ENCODE measurements around the gene RNF19B. TPM values are rescaled to one million over a fixed set of nuclear protein-coding genes. Genes with fewer than 3 reads are reported as not detected.
A peak's percentile ranks its signal among the peaks of the same experiment; 100 is the strongest.

The RNF19B gene
- total RNA-seq, 1 experiment from 2014 or later, result 22.5 TPM

DNA sequence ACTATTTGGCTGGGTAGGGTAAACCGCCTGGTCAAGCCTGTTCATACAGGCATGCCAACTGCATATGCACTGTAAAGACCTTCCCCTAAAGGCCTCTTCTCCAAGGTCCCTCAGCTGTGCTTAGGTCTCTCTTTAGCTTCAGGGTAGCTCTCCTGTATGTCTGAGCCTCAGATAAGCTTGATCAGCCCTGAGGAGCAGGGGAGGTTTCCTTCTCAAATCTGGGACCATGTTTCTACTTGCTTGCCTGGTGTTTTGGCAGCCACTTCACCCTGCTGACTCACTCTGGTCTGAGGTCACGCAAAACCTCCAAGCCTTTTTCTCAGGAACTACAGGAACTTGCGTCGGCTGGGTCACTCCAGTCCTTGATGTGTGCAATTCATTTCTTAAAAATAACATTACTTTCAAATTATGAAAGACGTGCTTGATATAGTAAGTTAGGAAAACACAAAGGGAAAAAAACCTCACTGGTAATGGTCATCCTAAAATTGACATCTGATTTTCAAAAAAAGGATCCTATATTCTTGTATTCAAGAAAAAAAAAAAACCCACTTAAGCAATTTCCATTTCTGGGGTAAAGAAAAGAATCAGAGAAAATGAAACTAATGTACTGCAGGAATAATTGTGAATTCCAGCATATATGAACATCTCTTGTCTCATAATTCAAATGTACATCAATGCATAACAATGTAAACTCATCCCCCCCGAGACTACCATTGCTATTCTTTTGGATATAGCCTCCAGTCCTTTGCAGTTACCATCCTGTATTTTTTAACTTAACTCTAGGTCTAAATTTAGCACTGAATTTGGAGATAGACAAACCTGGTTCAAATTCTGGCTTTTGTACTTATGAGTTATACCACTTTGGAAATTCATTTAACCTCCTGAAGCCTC, 24.8 kb upstream of the RNF19B start (continued):
- TF ChIP-seq ZBTB33 (IDR thresholded peaks at IDR 0.05; ENCODE audit: extremely low read depth, insufficient replicate concordance, low read length), result no peak

DNA sequence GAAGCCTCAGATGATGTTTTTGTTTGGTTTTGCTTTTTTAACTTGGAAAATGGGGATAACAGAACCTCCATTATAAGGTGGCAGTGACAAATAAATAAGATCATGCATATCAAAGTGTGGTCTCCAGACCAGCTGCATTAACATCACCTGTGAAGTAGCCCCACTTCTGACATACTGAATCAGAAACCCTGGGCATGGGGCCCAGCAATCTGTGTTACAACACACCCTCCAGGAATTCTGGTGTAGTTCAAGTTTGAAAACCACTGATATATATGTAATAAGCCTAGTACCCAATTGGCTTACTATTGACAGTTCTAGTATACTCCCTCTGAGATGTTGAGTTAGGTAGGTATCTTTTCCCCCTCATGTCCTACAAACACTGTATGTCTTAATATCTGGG, 24.1 kb upstream of the RNF19B start:
- Histone ChIP-seq H3K9me3 (ENCODE audit: control insufficient read depth in 1 of 2, insufficient read depth in 1 of 2, low read depth in 1 of 2, low read length in 2 of 2) (no peaks in the 10 kb centered on the region), H3K27me3 (ENCODE audit: insufficient read depth, low read length) (no peaks in the 10 kb centered on the region), H2AFZ (ENCODE audit: low read depth, low read length, poor library complexity, severe bottlenecking) (no peak overlapping the region), H3K36me3 (ENCODE audit: control insufficient read depth in 1 of 2, insufficient read depth in 2 of 2, low read length in 2 of 2) (no peaks in the 10 kb centered on the region), H3K4me2 (ENCODE audit: low read length) (peak overlapping the region; percentile 77), H3K9me2 (ENCODE audit: insufficient read depth) (no peaks in the 10 kb centered on the region), H3K4me3 (replicated peaks in 1 of 2; ENCODE audit: low read depth in 1 of 2, low read length in 2 of 2) (peak overlapping the region in 1 of 2 experiments; percentile 41; a peak in 2 of 4 replicates), H3K27ac (ENCODE audit: low read depth, low read length) (peak overlapping the region; percentile 73), H3K4me1 (ENCODE audit: control insufficient read depth in 1 of 2, insufficient read depth in 2 of 2, low read length in 2 of 2) (peaks cover 51 to 54% of the 10 kb centered on the region in 2 experiments), H3K79me2 (ENCODE audit: insufficient read depth, low read length) (no peaks in the 10 kb centered on the region), H3K9ac (ENCODE audit: low read length) (peak overlapping the region; percentile 46), H4K20me1 (ENCODE audit: insufficient read depth) (no peaks in the 10 kb centered on the region)
- no peak for DNase-seq (ENCODE audit: low read depth, low spot score)
- ChIA-PET RAD21 (ENCODE audit: low non-redundant PET in 1 of 2, low total read pairs in 2 of 2, uncharacterized antibody in 2 of 2, unreplicated experiment in 2 of 2) (interaction anchor here in 1 of 2 experiments (0.6 kb wide), 1 partner anchor 468 kb away, joined by 3 read pairs; no protein-coding TSS in a partner anchor), POLR2A (no interaction called here), CTCF (no interaction called here)
- BruUV-seq (replicated peaks), result no TSS peak
- TF ChIP-seq EGR1 (IDR thresholded peaks at IDR 0.05; ENCODE audit: low read depth) (no peak), CEBPB (IDR thresholded peaks at IDR 0.05; ENCODE audit: low read depth) (peak; percentile 6; the same call in 1 of the 2 replicates), CBX3 (IDR thresholded peaks at IDR 0.05; ENCODE audit: low read depth) (peak; percentile 14; the same call in 1 of the 2 replicates), SRF (IDR thresholded peaks at IDR 0.05; ENCODE audit: low read depth) (no peak), SIN3A (IDR thresholded peaks at IDR 0.05; ENCODE audit: low read depth) (no peak)
- TF ChIP-seq, protein P1, sequence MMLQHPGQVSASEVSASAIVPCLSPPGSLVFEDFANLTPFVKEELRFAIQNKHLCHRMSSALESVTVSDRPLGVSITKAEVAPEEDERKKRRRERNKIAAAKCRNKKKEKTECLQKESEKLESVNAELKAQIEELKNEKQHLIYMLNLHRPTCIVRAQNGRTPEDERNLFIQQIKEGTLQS (IDR thresholded peaks at IDR 0.05), result no peak
- TF ChIP-seq, protein P2, sequence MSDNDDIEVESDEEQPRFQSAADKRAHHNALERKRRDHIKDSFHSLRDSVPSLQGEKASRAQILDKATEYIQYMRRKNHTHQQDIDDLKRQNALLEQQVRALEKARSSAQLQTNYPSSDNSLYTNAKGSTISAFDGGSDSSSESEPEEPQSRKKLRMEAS (IDR thresholded peaks at IDR 0.05), result 0 out of 2 replicates have a peak, but pooled peaks have one; percentile 3
- TF ChIP-seq, protein P3, sequence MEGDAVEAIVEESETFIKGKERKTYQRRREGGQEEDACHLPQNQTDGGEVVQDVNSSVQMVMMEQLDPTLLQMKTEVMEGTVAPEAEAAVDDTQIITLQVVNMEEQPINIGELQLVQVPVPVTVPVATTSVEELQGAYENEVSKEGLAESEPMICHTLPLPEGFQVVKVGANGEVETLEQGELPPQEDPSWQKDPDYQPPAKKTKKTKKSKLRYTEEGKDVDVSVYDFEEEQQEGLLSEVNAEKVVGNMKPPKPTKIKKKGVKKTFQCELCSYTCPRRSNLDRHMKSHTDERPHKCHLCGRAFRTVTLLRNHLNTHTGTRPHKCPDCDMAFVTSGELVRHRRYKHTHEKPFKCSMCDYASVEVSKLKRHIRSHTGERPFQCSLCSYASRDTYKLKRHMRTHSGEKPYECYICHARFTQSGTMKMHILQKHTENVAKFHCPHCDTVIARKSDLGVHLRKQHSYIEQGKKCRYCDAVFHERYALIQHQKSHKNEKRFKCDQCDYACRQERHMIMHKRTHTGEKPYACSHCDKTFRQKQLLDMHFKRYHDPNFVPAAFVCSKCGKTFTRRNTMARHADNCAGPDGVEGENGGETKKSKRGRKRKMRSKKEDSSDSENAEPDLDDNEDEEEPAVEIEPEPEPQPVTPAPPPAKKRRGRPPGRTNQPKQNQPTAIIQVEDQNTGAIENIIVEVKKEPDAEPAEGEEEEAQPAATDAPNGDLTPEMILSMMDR (IDR thresholded peaks at IDR 0.05 in 2 of 3, conservative IDR thresholded peaks at IDR 0.05 in 1 of 3; ENCODE audit: borderline replicate concordance in 1 of 3, insufficient read depth in 1 of 3, low read depth in 2 of 3, low read length in 2 of 3), result no peak
- intact Hi-C loops (cut with micrococcal nuclease), result loop anchor here (2.0 kb wide), 1 partner anchor 24 kb away; the partner anchor contains the start of gene RNF19B
- ATAC-seq, result peak; percentile 10

Measured in HCT116 (cell line).